Skeletal muscle cell (primary cell): Measurements from ENCODE around the gene TP63.
"Not testable (repeated sequence)": the region's sequence is repeated elsewhere in the genome, so short reads cannot be mapped to it uniquely, and the experiment has no call there.

Experiments
- DNase-seq: peaks from one replicate; pipeline ENCODE4 v3.0.0-alpha.2; 2010; ENCODE audit warnings: low read depth
- H3K4me3 ChIP-seq: 2 replicates; pipeline ENCODE4 v1.5.1; 2011; ENCODE audit warnings: low read depth, mild to moderate bottlenecking, control low read depth, low read length, moderate library complexity

The TP63 gene

DNA sequence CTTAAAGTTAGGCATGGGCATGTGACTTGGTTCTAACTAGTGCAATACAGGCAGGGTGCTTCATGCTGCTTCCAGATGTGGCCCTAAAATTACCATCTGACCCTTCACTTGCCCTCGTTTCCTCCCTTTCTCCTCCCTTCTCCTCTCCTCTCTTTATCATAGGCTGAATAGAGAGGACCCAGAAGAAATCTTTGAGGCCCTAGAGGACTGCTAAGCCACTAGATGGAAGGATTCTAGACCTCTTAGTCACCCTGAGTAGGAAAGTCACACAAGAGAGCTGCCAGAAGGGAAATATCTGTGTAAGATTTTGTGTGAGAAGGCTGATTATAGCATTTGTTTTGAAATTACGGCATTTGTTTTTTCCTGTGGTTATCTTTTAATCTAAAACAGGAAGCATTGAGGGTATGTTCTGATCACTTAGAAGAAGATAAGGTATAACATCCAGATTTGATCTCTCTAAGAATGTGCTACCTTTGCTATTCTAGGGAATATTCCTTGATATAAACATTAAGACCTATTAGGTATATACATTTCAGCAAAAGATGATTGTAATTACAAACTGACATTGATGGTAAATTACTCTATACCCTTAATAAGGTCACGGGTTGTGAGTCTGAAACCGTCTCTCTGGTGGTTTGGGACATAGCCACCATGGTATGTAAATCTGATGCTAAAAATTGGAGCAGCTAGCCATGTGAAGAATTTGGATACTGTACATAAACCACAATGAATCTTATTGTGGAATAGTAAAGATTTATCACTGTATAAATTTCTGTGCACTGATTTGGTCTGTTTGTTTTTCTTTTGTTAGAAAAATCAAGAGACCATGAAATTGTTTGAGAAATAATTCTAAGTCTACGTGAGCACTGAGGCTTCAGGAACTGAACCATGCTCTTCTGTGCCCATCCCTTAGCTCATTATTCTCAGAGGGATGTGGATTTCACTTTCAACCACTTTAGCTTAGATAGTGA lies 84.1 kb downstream of the TP63 start:
- no peak overlapping the region for H3K4me3 ChIP-seq
- no peak for DNase-seq

DNA sequence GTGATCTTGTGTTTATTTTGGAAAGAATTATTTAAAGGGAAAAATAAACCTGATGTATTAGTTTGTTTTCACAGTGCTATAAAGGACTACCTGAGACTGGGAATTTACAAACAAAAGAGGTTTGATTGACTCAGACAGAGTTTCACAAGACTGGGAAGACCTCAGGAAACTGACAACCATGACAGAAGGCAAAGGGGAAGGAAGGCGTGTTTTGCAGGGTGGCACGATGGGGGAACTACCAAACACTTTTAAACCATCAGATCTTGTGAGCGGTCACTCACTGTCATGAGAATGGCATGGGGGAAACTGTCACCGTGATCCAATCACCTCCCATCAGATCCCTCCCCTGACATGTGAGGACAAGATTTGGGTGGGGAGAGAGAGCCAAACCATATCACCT lies 87.0 kb downstream of the TP63 start:
- H3K4me3 ChIP-seq, result no peak overlapping the region
- DNase-seq, result no peak

DNA sequence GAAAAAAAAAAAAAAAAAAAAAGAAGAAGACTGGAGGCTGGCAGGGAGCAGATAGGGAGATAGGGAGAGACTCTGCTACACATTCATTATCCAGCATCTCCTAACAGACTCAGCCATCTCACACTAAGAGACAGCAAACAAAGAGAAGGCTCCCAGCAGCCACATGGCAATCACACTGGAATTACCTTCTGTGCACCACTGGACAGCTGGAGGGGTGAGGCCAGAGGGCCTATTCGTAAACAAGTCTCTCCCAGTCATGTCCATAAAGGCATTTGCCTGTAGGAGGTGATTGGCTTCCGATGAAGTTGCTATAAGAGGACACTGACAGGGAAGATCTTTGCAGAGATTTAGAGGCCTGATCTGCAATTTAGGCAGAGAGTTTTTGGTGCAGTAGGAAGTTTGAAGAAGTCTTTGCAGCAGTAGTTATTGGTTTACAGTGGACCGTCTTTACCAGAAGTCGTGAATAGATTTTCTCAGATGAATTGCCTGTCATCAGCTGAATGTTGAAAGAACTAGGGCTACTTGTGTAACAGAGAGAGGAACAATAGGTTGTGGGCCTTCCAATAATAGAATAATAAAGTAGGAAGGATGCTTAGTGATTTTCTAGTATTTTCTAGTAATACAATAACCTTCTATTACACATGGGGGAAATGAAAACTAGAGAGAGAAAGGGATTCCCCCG lies 89.7 kb downstream of the TP63 start:
- H3K4me3 ChIP-seq, result no peak overlapping the region
- no peak for DNase-seq

DNA sequence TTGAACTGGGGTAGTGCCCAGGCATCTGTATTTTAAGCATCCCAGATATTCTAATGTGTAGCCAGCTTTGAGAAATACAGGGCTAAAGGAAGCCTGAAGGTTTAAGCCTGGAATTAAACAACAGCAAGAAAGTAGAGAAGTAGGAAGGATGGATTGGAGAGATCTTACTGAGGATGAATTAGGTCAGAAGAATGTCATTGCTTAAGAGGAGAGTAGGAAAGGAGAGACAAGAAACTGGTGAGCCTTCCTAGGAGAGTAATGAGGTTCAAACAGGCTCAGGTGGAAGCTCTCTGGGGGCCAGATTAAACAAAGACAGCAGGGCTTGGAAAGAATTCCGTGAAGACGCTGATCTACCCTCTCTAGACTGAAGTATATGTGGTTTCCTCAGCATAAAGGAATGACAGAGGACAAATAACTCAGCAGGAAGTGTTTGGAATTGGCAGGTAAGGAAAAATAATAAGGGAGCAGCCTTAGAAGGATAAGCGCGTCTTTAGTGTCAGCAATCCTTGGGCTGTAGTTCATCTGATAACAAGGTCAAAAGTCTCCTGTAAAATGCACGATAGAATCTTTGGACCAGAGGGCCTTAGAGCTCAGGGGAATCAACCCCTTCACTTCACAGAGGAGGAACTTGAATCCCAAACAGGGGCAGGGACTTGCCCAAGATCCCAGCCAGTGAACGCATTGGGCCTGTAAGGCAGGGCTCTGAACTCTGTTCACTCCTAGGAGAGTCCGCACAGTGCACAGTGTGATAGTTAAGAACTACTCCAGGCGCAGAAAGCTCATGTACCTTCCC lies 90.9 kb downstream of the TP63 start:
- no peak overlapping the region for H3K4me3 ChIP-seq
- no peak for DNase-seq

DNA sequence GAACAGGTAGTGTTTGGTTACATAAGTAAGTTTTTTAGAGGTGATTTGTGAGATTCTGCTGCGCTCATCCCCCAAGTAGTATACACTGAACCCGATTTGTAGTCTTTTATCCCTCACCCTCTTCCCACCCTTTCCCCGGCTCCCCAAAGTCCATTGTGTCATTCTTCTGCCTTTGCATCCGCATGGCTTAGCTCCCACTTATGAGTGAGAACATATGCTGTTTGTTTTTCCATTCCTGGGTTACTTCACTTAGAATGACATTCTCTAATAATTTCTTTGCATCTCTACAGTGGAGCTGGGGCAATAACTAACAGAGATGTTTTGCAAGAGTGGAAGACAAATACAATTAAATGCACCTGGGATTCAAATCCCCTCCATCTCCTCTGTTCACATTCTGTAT lies 93.2 kb downstream of the TP63 start:
- DNase-seq, result no peak

DNA sequence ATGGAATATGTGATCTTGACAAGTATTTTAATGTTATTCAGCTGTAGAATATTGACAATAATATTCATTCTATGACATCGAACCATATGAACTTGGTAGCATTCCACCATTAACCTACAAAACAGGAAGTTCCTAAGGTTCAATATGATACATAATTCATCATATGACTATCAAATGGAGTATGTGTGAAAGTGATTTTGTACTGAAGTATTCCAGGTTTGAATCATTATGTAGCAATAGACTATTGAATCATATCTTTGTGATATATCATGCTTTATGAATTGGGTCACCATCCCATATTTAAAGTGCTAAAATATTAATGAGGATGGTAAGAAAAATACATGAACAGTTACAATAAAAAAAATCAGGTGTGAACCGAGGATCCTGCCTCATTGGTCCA lies 95.1 kb downstream of the TP63 start:
- no peak overlapping the region for H3K4me3 ChIP-seq
- DNase-seq, result no peak

More for the DNA sequence above, 93.2 kb downstream of the TP63 start:
- no peak overlapping the region for H3K4me3 ChIP-seq

DNA sequence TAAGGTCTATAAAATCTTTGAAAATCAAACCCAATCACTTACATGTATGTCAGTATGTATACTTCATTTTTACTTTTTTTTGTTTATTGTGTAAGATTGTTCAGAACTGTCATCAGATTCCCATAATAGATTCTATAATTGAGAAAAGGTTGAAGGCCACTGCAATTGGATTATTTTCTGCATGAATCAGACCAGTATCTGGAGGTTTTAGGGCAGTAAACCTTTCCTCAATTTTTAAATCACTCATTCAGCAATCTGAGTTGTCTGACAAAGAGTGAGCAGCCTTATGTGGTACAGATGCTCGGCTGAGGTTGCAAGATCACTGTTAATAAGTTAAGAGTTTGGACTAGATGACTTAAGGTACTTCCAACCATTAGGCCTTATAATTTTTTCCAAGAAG lies 96.0 kb downstream of the TP63 start:
- H3K4me3 ChIP-seq, result no peak overlapping the region
- no peak for DNase-seq

DNA sequence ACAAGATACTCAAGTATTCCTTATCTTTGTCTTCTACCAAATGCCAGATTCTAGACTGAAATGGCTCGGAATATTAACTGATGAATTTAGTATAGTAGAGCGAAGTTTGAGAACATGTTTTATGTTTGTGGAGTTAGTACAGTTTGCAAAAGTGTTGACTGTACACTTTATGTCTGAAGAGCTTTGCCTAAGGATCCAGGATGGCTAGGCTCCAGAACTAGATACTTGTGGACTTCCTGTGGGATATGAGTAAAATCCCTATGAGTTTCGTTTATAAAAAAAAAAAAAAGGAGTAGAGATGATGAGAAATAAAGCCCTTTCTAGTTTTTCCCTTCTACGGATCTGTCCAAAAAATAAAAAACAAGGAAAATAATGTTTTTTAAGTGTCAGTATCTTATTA lies 96.7 kb downstream of the TP63 start:
- H3K4me3 ChIP-seq, result no peak overlapping the region
- peak; percentile 58 for DNase-seq

DNA sequence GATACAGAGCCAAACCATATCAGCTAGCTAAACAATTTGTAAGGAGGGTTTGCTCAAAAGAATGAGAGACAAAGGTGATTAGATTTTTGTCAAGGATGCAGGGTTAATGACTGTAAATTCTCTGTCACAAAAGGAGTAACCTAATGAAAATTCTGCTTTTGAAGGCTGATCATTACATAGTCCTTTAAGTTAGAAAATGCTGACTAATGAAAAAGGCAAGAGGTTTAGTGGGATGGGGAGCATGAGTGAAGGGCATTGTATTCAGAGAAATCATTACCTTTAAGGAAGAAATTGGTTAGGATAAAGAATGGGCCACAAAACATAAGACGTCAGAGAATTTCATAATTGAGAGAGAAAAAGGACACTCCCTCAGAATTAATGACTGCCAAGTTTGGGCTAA lies 97.7 kb downstream of the TP63 start:
- H3K4me3 ChIP-seq, result no peak overlapping the region
- DNase-seq, result no peak

DNA sequence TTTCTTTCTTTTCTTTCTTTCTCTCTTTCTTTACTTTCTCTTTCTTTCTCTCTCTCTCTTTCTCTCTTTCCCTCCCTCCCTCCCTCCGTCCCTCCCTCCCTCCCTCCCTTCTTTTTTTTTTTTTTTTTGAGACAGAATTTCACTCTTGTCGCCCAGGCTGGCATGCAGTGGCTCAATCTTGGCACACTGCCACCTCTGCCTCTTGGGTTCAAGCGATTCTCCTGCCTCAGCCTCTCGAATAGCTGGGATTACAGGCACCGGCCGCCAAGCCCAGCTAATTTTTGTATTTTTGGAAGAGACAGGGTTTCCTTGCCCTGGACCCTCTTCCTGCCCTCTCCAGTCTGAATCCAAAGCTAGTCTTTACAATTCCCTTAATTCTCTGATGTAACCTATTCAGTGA lies 102.9 kb downstream of the TP63 start:
- no peak overlapping the region for H3K4me3 ChIP-seq
- DNase-seq, result no peak

DNA sequence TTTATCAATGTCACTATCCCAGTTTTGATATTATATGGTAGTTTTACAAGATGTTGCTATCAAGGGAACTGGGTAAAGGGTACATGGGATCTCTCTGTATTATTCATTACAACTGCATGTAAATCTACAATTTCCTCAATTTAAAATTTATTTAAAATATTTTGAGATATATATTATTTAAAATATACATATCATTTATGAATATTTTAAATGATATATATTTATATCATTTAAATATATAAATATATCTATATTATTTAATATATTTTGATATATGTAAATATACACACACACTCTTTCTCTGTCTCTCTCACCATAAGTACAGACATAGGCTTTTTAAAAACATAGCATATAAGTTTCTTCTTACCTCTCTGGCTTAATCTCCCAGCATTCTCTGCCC lies 104.7 kb downstream of the TP63 start:
- no peak for DNase-seq
- no peak overlapping the region for H3K4me3 ChIP-seq

DNA sequence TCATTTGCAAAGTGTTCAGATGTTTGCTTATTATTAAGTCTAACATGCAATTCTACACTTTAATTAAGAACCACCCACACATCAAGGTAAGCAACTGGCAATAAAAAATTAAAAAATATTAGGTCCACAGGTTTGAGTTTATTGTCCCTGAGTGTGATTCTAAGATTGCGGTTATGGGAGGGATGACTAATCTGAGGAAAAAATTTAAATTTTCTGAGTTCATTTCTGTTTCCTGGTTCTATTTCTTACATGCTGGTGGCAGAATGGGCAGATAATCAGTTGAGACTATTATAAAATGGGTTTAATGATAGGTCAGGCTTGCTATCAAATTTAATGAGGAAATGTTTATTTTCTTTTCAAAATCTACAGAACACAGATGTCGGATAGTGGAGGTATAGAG lies 105.9 kb downstream of the TP63 start:
- DNase-seq, result no peak
- no peak overlapping the region for H3K4me3 ChIP-seq

DNA sequence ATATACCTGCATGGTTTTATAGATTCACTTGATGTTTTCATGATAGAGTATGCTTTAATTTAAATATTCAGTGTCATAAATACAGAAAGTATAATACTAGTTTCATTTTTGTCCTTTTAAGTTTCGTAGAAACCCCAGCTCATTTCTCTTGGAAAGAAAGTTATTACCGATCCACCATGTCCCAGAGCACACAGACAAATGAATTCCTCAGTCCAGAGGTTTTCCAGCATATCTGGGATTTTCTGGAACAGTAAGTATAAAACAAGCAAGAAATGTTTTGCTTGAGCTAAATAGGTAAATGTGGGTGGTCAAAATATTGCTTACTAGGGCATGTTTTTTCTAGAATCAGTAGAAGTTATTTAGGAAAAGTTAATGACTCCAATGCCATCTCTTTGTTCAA lies 106.4 kb downstream of the TP63 start:
- H3K4me3 ChIP-seq, result no peak overlapping the region
- no peak for DNase-seq

DNA sequence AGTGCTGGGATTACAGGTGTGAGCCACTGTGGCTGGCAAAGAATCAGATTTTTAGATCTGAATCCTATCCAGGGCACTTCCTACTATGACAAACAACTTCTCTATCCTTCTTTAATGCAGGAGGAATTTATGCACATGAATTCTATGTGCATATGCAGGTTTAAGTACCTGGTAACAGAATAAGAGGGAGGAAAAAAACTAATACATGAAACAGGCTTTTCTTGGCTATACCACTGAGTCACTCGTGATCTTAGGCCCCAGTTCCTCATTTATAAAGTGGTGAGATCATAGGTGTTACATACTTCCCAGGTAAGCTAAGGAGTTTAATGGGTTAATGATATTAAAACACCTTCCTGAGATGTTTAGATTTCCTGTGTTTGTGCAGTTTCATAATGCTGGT lies 108.2 kb downstream of the TP63 start:
- no peak overlapping the region for H3K4me3 ChIP-seq
- no peak for DNase-seq

DNA sequence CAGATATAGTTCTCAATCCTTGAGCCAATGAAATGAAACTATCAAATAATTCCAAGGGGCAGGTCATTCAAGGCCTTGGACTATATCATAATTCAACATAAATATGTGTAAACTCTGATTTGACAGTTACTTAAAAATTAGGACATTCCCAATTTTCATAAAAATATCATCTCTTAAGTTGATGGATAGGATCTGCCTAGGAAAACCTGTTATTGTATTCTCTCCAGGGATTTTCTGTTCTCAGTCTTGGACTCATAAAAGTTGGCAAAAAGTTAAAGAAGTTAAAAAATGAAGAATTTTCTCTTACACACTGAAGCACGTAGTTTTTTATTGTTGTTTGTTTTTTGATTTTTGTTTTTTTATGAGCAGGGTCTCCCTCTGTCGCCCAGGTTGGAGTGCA lies 109.0 kb downstream of the TP63 start:
- no peak for DNase-seq
- no peak overlapping the region for H3K4me3 ChIP-seq

DNA sequence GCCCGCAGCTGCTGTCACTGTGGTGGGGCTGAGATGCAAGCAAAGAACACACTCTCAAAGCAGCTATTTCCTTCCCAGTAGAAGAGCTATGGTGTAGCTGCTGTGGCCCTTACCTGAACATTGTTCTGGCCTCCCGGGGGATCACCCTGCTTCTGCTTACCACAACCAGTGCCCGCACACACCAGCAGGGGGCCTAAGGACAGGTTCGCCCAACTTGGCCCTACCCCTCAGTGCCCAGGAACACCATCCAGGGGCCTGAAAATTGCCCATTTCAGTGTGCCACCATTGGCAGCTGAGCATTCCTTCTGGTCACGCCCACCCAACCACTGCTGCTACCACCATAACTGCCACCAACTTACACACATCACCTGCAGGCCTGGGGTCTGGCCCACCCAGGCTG lies 113.0 kb downstream of the TP63 start:
- no peak for DNase-seq
- no peak overlapping the region for H3K4me3 ChIP-seq

DNA sequence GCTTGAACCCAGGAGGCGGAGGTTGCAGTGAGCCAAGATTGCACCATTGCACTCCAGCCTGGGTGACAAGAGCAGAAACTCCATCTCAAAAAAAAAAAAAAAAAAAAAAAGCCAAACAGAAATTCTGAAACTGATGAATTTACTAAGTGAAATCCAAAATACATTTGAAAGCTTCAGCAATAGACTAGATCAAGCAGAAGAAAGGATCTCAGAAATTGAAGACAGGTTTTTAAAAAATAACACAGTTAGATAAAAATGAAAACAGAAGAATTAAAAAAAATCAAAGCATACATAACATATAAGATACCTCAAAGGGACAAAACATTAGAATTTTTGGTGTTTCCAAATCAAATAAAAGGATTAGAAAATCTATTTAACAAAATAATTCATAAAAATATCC lies 114.4 kb downstream of the TP63 start:
- no peak for DNase-seq
- no peak overlapping the region for H3K4me3 ChIP-seq

DNA sequence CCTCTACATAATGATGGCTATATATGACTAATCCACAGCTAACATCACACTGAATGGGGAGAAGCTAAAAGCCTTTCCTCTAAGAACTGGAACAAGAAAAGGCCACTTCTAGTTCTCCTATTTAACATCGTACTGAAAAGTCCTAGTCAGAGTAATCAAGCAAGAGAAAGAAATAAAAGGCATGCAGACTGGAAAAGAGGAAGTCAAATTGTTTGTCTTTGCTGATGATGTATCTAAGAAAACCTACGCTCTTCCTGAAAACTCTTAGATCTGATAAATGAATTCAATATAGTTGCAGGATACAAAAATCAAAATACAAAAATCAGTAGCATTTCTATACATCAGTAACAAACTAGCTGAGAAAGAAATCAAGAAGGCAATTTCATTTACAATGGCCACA lies 116.9 kb downstream of the TP63 start:
- H3K4me3 ChIP-seq, result no peak overlapping the region
- no peak for DNase-seq

DNA sequence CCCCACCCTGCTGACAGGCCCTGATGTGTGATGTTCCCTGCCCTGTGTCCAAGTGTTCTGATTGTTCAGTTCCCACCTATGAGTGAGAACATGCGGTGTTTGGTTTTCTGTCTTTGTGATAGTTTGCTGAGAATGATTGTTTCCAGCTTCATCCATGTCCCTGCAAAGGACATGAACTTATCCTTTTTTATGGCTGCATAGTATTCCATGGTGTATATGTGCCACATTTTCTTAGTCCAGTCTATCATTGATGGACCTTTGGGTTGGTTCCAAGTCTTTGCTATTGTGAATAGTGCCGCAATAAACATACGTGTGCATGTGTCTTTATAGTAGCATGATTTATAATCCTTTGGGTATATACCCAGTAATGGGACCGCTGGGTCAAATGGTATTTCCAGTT lies 119.8 kb downstream of the TP63 start:
- H3K4me3 ChIP-seq, result not testable (repeated sequence)

DNA sequence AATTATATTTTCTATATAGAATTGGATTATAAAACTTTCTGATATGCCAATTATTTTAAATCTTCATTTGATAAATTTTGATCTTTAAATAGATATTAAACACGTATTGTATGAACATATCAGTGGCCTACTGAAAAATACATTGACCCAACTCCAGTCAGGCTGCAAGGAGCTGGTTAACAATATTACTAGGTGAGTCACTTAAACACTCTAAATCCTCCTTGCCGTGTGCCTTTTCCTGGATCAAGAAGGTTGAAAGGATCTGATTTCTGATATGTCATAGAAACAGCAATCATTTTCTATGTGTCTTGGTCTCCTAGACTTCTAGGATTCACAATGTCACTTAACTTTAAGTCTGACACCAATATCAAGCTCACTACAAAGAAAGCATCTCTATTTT lies 123.2 kb downstream of the TP63 start:
- no peak overlapping the region for H3K4me3 ChIP-seq
- DNase-seq, result no peak

More for the DNA sequence above, 119.8 kb downstream of the TP63 start:
- DNase-seq, result not testable (repeated sequence)
